GM15510 (cell line): ENCODE results near the gene GANC.

Experiments used
- POLR2A ChIP-seq: IDR thresholded peaks from 3 replicates; pipeline ENCODE4 v1.6.1; 2011; ENCODE audit warnings: borderline replicate concordance; ENCODE audit not compliant: insufficient read length; ENCODE audit errors: extremely low read depth

Gene GANC, protein sequence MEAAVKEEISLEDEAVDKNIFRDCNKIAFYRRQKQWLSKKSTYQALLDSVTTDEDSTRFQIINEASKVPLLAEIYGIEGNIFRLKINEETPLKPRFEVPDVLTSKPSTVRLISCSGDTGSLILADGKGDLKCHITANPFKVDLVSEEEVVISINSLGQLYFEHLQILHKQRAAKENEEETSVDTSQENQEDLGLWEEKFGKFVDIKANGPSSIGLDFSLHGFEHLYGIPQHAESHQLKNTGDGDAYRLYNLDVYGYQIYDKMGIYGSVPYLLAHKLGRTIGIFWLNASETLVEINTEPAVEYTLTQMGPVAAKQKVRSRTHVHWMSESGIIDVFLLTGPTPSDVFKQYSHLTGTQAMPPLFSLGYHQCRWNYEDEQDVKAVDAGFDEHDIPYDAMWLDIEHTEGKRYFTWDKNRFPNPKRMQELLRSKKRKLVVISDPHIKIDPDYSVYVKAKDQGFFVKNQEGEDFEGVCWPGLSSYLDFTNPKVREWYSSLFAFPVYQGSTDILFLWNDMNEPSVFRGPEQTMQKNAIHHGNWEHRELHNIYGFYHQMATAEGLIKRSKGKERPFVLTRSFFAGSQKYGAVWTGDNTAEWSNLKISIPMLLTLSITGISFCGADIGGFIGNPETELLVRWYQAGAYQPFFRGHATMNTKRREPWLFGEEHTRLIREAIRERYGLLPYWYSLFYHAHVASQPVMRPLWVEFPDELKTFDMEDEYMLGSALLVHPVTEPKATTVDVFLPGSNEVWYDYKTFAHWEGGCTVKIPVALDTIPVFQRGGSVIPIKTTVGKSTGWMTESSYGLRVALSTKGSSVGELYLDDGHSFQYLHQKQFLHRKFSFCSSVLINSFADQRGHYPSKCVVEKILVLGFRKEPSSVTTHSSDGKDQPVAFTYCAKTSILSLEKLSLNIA (N-terminal part only)

DNA sequence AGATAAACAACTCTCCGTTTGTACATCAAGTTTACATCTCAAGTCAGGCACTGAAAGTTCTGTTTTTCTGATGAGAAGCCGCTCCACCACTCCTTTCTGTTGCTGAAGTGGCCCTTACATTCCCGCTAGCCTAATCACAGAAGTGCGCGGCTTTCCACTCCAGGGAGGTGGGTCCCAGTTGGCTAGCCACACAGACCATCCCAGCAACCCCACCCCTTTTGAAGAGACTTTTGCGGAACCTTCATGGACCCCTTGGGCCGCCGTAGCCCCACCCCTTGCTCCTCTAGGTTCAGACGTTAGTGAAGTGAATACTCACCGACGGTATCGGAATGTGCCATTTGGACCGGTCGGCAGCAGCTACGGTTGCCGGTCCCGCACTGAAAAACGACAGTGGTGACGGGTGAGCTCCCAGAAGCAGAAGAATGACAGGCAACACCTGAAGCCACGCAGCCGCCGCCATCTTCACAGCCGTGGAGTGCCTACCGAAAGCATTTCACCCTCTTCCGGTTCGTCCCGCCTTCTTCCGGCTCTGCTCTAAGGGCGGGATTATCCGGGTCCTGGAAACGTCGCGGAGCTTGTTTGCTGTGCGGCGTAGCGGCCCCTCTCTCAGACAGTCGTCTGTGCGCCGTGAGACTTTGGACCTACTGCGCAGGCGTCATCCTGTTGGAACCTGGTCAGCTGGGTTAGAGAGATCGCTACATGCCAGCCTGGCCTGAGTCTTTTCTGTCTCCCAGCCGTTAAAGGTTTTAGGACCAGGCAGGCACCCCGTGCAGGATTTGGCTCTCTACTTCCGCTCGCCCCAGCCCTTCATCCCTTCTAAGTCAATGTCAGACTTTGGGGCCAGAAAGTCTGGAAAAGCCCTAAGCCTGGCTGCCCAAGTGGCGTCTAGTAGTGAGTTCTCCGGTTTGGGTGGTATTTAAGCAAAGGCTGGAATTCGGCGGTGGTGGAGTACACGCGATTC is at the start of gene GANC, which contains the start of gene TMEM87A:
Gene GANC (plus strand): TSS at position 263 of the 961 bp plus-strand sequence. CDS start 1,281 bp downstream, outside the sequence.
Gene TMEM87A (minus strand): TSS at position 495 of the 961 bp plus-strand sequence. CDS start 35 bp downstream, at position 460.
- peak; percentile 93 for TF ChIP-seq POLR2A

DNA sequence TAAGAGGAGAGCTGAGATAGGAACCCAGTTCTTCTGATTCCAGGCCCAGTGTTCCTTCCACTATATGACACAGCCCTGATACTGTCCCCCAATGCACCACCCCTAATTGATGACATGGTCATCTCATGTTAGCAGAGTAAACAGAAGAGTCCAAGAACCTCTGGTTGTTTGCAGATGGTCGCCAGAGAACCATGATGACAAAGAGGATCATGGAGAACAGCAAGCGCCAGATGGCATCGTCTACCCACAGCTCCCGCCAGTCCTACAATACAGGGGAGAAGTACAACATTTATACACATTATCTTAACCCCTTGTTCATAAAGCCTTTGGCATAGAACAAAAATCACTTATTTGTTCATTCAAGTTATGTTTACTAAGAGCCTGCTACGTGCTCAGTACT is 46.4 kb upstream of the GANC start:
- no peak for TF ChIP-seq POLR2A

- no peak for TF ChIP-seq POLR2A
These were observed 45.0 kb upstream of the GANC start for GRCh38 chr15:42228036-42228435.

- TF ChIP-seq POLR2A: no peak
These were observed 41.9 kb upstream of the GANC start for GRCh38 chr15:42231088-42231487.

DNA sequence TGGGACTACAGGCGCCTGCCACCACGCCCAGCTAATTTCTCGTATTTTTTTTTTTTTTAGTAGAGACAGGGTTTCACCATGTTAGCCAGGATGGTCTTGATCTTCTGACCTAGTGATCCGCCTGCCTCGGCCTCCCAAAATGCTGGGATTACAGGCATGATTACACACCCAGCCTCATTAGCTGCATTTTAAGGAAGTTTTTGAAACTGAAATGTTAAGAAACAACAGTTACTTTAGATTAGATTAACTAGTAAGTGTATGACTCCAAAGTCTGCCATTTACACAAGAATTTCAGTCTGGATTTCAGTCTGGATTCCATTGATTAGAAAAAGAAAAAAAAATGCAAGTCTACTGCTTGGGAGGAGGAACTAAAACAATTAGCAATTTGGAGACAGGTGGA is 40.4 kb upstream of the GANC start:
- TF ChIP-seq POLR2A: no peak

DNA sequence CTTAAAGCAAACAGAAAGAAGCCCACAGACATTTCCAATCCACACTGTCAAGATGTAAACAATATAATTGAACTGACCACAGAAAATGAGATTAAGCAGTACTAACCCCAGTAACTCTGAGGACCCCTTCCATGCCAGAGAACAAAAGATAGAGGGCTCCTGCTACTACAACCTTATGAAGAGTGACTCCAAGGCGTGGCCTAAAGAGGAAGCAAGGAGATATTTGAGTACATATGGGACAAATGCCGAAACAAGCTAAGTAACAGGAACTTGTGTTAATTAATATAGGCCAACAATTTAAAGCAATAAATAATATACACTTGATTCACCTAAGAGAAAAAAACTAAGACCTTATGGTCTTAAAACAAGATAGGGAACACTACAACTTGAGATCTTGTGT is 39.9 kb upstream of the GANC start:
- no peak for TF ChIP-seq POLR2A

GRCh38 chr15:42239528-42240182 is 33.3 kb upstream of the GANC start:
- no peak for TF ChIP-seq POLR2A

- TF ChIP-seq POLR2A: no peak
These were observed 32.2 kb upstream of the GANC start for GRCh38 chr15:42240823-42241222.

DNA sequence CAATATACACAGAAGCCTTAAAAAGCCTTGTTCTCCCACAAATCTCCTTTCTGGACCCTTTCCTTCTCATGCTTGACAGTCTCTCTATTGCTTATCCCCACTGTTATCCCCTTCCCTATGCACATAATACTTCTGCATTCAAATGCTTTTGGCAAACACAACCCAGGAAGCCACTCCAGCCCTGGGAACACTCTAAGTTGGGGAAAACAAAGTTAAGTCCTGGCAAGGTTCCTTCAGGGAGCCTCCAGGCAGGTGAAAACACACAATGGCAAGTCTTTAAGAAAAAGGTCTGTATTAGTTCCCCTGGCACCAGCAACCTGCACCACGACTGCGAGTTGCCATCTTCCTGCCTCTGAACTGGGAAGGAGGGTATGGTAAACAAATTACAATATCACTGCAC is 19.7 kb upstream of the GANC start:
- TF ChIP-seq POLR2A: no peak

DNA sequence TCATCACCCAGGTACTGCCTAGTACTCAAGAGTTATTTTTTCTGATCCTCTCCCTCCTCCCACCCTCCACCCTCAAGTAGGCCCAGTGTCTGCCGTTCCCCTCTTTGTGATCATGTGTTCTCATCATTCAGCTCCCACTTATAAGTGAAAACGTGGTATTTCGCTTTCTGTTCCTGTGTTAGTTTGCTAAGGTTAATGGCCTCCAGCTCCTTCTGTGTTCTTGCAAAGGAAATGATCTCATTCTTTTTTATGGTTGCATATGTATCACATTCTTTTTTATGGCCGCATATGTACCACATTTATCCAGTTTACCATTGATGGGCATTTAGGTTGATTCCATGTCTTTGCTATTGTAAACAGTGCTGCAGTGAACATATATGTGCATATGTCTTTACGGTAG is 8.2 kb upstream of the GANC start:
- no peak for TF ChIP-seq POLR2A

DNA sequence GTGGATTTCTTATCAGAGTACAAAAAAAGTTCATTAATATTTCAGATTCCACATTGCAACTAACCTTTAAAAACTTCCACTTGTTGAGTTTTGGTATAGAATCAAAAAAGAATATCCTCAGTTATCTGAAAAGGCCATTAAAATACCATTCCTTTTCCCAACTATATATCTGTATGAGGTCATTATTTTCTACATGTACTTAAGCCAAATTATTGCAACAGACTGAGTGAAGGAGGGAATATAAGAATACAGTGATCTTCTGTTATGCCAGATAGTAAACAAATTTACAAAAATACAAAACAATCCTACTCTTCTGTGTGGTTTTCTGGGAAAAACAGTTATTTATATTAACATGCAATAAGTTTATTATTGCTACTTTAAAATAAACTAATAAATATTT is 5.7 kb upstream of the GANC start:
- no peak for TF ChIP-seq POLR2A

DNA sequence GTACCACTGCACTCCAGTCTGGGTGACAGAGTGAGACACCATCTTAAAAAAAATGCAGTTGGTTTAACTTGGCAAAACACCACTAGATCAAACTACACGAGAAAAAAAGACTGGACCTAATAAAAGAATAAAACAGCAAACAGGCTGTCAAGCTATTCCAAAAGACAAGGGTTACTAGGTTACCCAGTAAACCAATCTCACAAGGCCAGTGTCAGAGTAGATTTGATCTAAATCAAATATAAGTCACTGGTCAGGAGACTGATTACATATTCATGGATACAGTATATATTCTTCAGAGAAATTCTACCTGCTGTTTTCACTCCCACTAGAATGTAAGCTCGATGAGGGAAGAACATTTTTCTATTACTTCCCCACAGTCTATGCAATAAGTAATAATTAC is 2.5 kb upstream of the GANC start:
- TF ChIP-seq POLR2A: no peak

GRCh38 chr15:42270996-42271395 is 2.0 kb upstream of the GANC start:
- no peak for TF ChIP-seq POLR2A
